ENCODE measurements around the gene SND1. TPM values are rescaled to one million over a fixed set of nuclear protein-coding genes. Genes with fewer than 3 reads are reported as not detected.
A peak's percentile ranks its signal among the peaks of the same experiment; 100 is the strongest.

SND1 gene
- total and polyA plus RNA-seq, 2 donors (not counting 1 experiment from before 2014, with no cell fraction given), result 137 to 174 TPM

GRCh38 chr7:127930341-127931328 is 278.6 kb downstream of the SND1 start:
- H3K27me3 ChIP-seq (ENCODE audit: control insufficient read depth, insufficient read depth, low read length), result no peaks in the 10 kb centered on the region
- no peaks in the 10 kb centered on the region for H3K36me3 ChIP-seq (ENCODE audit: control insufficient read depth, insufficient read depth, low read length)
- no peaks in the 10 kb centered on the region for H3K79me2 ChIP-seq (ENCODE audit: control insufficient read depth, insufficient read depth, low read length)
- no peak overlapping the region for H3K27ac ChIP-seq (ENCODE audit: insufficient read depth, low read length)
- H3K4me2 ChIP-seq (ENCODE audit: extremely low read depth, insufficient read depth, low read length), result no peak overlapping the region
- H3K4me1 ChIP-seq (ENCODE audit: control insufficient read depth, extremely low read depth, insufficient read depth, low read length), result peaks cover 2% of the 10 kb centered on the region
- H2AFZ ChIP-seq (ENCODE audit: low read length), result no peak overlapping the region
- no peak for DNase-seq (ENCODE audit: low read depth in 2 of 2)
- H4K20me1 ChIP-seq (ENCODE audit: control insufficient read depth, extremely low read depth, insufficient read depth, low read length), result no peaks in the 10 kb centered on the region
- TF ChIP-seq EZH2 (IDR thresholded peaks at IDR 0.05; ENCODE audit: low read length, missing control alignments) (no peak), CTCF (conservative IDR thresholded peaks at IDR 0.05 in 1 of 2, IDR thresholded peaks at IDR 0.05 in 1 of 2; ENCODE audit: low read depth in 1 of 2, low read length in 2 of 2) (no peak)
- no peak overlapping the region for H3K9ac ChIP-seq (ENCODE audit: insufficient read depth, low read length)
- no peak overlapping the region for H3K4me3 ChIP-seq (replicated peaks in 1 of 4; ENCODE audit: control extremely low read depth in 1 of 4, insufficient read depth in 1 of 4, low read depth in 3 of 4, low read length in 4 of 4)
- no peaks in the 10 kb centered on the region for H3K9me3 ChIP-seq (ENCODE audit: control insufficient read depth, insufficient read depth, low read depth, low read length)

DNA sequence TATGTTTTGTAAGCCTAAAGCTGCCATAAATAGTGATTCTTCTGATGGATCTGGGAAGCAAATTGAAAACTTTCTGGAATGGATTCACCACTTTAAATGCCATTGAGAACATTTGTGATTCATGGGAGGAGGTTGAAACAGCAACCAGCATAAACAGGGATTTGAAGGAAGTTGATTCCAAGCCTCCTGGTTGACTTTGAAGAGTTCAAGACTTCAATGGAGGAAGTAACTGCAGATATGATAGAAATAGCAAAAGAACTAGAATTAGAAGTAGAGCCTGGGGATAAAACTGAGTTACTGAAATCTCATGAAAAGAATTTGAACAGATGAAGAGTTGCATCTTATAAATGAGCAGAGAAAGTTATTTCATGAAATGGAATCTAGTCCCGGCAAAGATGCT is 280.1 kb downstream of the SND1 start:
- H3K79me2 ChIP-seq (ENCODE audit: control insufficient read depth, insufficient read depth, low read length), result no peaks in the 10 kb centered on the region
- no peak overlapping the region for H2AFZ ChIP-seq (ENCODE audit: low read length)
- no peak overlapping the region for H3K9ac ChIP-seq (ENCODE audit: insufficient read depth, low read length)
- TF ChIP-seq CTCF (conservative IDR thresholded peaks at IDR 0.05 in 1 of 2, IDR thresholded peaks at IDR 0.05 in 1 of 2; ENCODE audit: low read depth in 1 of 2, low read length in 2 of 2) (no peak), EZH2 (IDR thresholded peaks at IDR 0.05; ENCODE audit: low read length, missing control alignments) (no peak)
- no peaks in the 10 kb centered on the region for H3K36me3 ChIP-seq (ENCODE audit: control insufficient read depth, insufficient read depth, low read length)
- H3K27me3 ChIP-seq (ENCODE audit: control insufficient read depth, insufficient read depth, low read length), result no peaks in the 10 kb centered on the region
- H3K4me1 ChIP-seq (ENCODE audit: control insufficient read depth, extremely low read depth, insufficient read depth, low read length), result no peaks in the 10 kb centered on the region
- H3K27ac ChIP-seq (ENCODE audit: insufficient read depth, low read length), result no peak overlapping the region
- no peaks in the 10 kb centered on the region for H3K9me3 ChIP-seq (ENCODE audit: control insufficient read depth, insufficient read depth, low read depth, low read length)
- no peak overlapping the region for H3K4me3 ChIP-seq (replicated peaks in 1 of 4; ENCODE audit: control extremely low read depth in 1 of 4, insufficient read depth in 1 of 4, low read depth in 3 of 4, low read length in 4 of 4)
- H3K4me2 ChIP-seq (ENCODE audit: extremely low read depth, insufficient read depth, low read length), result no peak overlapping the region
- no peaks in the 10 kb centered on the region for H4K20me1 ChIP-seq (ENCODE audit: control insufficient read depth, extremely low read depth, insufficient read depth, low read length)
- no peak for DNase-seq (ENCODE audit: low read depth in 2 of 2)

DNA sequence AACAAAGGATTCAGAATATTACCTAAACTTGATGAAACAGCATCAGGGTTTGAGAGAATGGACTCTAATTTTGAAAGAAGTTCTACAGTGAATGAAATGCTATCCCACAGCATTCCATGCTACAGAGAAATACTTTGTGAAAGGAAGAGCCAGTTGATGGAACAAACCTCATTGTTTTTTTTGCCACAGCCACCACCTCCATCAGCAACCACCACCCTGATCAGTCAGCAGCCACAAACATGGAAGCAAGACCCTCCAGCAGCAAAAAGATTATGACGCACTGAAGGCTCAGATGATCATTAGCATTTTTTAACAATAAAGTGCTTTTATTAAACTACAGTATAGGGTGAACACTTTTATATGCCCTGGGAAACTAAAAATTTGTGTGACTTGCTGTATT is 280.5 kb downstream of the SND1 start:
- Histone ChIP-seq H3K4me3 (replicated peaks in 1 of 4; ENCODE audit: control extremely low read depth in 1 of 4, insufficient read depth in 1 of 4, low read depth in 3 of 4, low read length in 4 of 4) (no peak overlapping the region), H3K36me3 (ENCODE audit: control insufficient read depth, insufficient read depth, low read length) (no peaks in the 10 kb centered on the region), H3K27me3 (ENCODE audit: control insufficient read depth, insufficient read depth, low read length) (no peaks in the 10 kb centered on the region), H3K4me1 (ENCODE audit: control insufficient read depth, extremely low read depth, insufficient read depth, low read length) (no peaks in the 10 kb centered on the region), H4K20me1 (ENCODE audit: control insufficient read depth, extremely low read depth, insufficient read depth, low read length) (no peaks in the 10 kb centered on the region), H2AFZ (ENCODE audit: low read length) (no peak overlapping the region), H3K9ac (ENCODE audit: insufficient read depth, low read length) (no peak overlapping the region), H3K9me3 (ENCODE audit: control insufficient read depth, insufficient read depth, low read depth, low read length) (no peaks in the 10 kb centered on the region), H3K4me2 (ENCODE audit: extremely low read depth, insufficient read depth, low read length) (no peak overlapping the region), H3K79me2 (ENCODE audit: control insufficient read depth, insufficient read depth, low read length) (no peaks in the 10 kb centered on the region), H3K27ac (ENCODE audit: insufficient read depth, low read length) (no peak overlapping the region)
- TF ChIP-seq CTCF (conservative IDR thresholded peaks at IDR 0.05 in 1 of 2, IDR thresholded peaks at IDR 0.05 in 1 of 2; ENCODE audit: low read depth in 1 of 2, low read length in 2 of 2) (no peak), EZH2 (IDR thresholded peaks at IDR 0.05; ENCODE audit: low read length, missing control alignments) (no peak)
- peak in 1 of 2 donors; percentile 52 for DNase-seq (ENCODE audit: low read depth in 2 of 2)
